ENCODE data around the gene PLCG2. TPM values are rescaled to one million over a fixed set of nuclear protein-coding genes. Genes with fewer than 3 reads are reported as not detected.

Gene PLCG2
- total RNA-seq, 2 donors from 2014 or later, result 16.7 to 20.0 TPM

DNA sequence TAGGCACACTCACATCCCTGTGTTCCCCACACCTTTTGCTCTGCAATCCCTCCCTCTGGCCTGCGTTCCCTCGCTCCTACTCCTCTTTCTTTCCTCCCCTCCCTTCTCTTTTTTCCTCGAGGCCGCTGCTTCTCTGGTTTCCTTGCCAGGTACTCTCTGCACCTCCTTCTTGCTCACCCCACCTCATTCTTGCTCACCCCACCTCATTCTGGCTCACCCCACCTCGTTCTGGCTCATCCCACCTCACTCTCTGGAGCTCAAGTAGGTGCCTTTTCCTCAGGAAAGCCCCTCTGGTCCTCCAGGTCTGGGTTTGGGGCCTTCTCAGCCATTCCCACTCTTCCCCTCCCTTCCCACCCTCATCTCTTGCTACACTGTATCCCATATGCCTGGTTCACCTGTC, 103.5 kb downstream of the PLCG2 start:
- intact Hi-C loops (cut with DNase I, micrococcal nuclease), result no loop called here
- DNase-seq (no peak), ATAC-seq (no peak)

DNA sequence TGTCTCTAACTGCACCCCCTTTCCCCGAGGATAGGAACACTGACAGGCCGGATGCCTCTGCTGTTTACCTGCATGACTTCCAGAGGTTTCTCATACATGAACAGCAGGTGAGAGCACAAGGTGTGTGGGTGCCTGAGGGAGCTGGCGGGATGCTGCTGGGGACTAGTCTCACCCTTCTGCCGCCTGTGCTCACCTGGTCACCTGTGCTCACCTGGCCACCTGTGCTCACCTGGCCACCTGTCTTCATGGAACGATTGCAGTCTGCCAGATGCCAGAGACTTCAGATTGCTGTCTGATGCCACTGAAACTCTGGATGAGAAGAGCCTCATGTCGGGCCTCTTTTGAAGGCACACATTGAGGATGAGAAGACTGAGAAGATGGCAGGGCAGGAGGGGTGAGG, 104.1 kb downstream of the PLCG2 start:
- ATAC-seq (no peak), DNase-seq (no peak)
- intact Hi-C loops (cut with DNase I, micrococcal nuclease), result no loop called here

DNA sequence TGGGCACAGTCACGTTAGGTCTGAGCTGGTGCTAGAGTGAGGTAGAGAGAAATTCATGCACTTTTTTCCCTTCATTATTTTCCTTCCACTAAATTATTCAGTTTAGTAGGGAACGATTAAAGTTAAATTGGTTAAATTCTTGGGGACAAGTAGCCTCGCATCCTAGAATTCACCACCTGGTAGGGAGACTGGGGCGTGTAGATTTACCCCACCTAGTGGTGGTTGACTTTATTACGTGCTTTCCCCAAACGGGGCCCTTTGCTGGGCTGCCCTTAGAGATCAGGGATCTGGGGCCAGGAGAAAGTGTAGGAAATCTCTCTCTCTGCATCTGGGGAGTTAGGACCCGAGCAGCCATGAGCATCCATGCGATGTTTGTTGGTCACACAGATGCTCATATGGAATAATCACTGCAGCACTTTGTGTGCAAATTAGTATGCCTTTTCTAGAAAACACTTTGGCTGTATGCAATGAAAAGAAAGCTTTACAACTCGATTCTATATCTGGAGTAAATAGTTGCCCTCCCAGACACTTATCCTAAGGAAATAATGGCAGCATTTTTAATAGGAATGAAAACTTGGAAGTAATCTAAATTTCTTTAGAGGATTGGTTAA, 107.0 kb downstream of the PLCG2 start:
- intact Hi-C loops (cut with DNase I, micrococcal nuclease), result no loop called here
- DNase-seq (no peak), ATAC-seq (peak; percentile 76)

DNA sequence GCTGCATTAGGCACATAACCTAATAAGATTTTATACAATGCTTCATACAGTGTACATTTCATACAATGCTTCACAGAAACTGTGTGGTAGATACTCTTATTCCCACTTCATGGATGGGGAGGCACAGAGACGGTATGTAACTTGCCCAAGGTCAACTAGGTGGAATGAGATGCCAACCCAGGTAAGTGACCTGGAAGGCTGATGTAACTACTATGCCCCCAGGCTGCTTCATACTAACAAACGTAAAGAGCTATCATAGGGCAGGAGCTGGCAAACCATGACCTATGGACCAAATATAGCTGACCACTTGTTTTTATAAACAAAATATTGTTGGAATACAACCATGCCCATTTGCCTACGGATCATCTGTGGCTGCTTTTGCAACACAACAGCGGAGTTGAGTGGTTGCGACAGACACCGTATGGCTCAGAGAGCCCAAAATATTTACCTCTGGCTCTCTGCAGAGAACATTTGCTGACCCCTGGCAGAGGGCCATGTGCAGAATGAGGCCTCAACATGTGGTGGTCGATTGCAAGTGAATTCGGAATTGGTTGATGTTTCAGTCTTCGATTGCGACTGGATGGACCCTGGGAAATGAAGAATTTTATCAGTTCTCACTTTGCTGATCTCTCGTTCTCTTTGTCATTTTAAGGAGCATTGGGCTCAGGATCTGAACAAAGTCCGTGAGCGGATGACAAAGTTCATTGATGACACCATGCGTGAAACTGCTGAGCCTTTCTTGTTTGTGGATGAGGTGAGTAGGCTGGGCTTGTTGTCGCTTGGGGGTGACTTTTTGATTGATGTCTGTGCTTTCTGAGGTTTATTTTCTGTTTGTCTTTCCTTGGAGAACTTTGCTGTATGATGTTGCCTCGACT, 109.7 kb downstream of the PLCG2 start:
- DNase-seq, result no peak
- ATAC-seq, result no peak
- intact Hi-C loops (cut with DNase I, micrococcal nuclease), result no loop called here

DNA sequence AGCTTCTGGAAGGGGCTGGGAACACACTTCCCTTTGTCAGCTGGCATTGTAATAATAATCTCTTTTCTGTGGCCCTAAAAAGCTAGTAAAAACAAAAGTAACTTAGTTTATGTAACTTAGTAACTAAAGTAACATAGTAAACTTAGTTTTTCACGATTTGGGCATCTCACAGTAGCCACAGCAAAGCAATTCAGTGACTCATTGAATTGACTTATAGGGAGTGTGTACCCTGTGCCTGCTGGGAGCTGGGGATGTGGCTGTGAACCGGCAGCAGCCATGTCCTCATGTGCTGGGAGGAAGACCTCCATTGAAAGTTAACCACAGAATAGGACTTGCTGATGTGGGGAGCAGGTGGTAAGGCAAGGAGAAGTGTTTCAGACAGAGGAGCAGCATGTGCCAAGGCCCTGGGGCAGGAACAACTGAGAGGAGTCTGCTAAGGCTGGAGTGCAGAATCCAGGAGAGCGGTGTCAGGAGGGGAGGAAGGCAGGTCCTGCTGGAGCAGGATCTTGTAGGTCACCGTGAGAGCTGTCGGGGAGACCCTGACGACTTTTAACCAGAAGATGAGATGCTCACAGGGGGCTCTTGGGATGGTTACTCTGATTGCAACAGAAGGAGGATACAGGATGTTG, 112.8 kb downstream of the PLCG2 start:
- no peak for DNase-seq
- intact Hi-C loops (cut with DNase I, micrococcal nuclease), result no loop called here

GRCh38 chr16:81894592-81894991, 115.5 kb downstream of the PLCG2 start:
- ATAC-seq, result no peak
- intact Hi-C loops (cut with DNase I, micrococcal nuclease), result no loop called here
- DNase-seq, result no peak

More for the DNA sequence above, 112.8 kb downstream of the PLCG2 start:
- ATAC-seq, result no peak

DNA sequence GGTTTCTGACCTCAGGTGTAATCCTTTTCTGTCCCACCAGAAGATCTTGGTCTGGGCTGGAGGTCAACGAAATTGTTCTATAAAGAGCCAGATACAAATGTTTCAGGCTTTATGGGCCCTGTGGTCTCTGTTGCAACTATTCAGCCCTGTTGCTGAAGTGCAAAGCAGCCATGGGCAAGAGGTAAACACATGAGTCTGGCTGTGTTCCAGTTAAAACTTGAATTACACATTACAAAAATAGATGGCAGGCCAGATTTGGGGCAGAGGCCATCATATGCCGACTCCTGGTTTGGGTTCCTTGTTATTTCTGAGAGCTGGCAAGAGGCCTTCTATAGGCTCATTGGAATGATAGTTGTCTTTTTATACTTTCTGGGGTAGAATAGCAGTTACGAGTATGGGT, 117.8 kb downstream of the PLCG2 start:
- ATAC-seq (no peak), DNase-seq (no peak)
- intact Hi-C loops (cut with DNase I, micrococcal nuclease), result no loop called here

DNA sequence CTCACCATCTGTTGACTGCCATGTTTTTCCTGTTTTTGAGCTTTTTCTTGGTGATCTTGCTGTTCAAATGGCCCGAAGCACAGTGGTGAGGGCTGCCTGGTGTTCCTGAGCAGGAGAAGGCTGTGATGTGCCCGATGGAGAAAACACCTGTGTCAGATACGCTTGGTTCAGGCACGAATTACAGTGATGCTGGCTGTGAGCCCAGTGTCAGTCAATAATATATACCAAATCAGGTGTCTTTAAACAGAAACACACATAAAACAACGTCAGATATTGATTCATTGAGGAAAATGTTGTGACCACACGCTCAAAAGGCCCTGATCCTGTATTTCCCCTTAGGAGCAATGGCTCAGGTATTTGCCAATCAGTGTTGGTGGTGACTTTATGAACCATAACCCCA, 120.5 kb downstream of the PLCG2 start:
- ATAC-seq (no peak), DNase-seq (no peak)
- intact Hi-C loops (cut with DNase I, micrococcal nuclease), result no loop called here

- intact Hi-C loops (cut with DNase I, micrococcal nuclease), result no loop called here
- DNase-seq (no peak), ATAC-seq (no peak)
These were observed 120.9 kb downstream of the PLCG2 start for GRCh38 chr16:81900014-81900413.

DNA sequence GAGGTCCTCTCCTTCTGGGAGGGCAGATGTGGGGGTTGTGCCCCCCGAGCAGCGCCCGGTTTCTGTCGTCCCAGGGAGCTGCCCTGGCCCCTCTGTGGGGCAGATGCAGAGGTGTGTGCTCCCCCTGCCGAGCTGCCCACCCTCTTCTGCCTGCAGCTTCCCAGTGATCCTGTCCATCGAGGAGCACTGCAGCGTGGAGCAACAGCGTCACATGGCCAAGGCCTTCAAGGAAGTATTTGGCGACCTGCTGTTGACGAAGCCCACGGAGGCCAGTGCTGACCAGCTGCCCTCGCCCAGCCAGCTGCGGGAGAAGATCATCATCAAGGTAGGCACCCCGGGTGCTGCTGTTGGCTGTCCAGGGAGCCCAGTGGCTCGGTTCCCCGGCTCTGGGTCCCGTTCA, 121.4 kb downstream of the PLCG2 start:
- ATAC-seq, result no peak
- intact Hi-C loops (cut with DNase I, micrococcal nuclease), result no loop called here
- no peak for DNase-seq

DNA sequence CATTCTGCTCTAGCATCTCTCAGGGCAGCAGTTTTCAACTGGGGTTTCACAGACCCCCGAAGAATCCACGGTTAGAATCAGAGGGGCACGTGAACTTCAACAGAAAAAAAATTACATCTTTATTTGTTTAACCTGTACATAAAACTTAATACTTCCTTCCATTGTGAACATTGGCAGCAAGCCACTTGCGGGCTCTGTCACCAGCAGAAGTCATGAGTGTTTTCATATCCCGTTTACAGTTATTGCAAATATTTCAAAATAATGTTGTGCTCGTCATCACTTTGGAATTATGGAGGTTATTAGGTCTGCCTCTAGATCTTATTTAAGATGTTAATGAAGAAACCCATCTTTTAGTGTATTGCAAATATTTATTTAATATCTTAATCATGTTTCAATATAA, 122.4 kb downstream of the PLCG2 start:
- ATAC-seq (no peak), DNase-seq (peak in 1 of 2 donors; percentile 28)
- intact Hi-C loops (cut with DNase I, micrococcal nuclease), result no loop called here

DNA sequence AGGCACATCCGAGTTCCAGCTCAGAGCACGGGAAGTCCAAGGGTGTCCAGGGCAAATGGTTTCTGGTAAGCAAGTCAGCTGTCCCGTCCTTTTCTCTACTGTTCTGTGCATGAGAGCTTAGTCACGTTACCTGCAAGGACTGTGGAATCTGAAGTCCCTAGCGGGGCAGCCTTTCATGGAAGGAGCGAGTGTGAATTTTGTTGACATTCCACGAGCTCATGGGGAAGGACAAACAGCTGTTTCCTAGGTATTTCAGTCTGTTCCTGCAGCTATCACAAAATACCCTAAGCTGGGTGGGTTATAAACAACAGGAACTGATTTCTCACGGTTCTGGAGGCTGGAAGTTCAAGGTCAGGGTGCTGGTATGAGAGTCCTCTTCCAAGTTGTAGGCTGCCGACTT, 122.9 kb downstream of the PLCG2 start:
- no peak for DNase-seq
- intact Hi-C loops (cut with DNase I, micrococcal nuclease), result no loop called here
- no peak for ATAC-seq

DNA sequence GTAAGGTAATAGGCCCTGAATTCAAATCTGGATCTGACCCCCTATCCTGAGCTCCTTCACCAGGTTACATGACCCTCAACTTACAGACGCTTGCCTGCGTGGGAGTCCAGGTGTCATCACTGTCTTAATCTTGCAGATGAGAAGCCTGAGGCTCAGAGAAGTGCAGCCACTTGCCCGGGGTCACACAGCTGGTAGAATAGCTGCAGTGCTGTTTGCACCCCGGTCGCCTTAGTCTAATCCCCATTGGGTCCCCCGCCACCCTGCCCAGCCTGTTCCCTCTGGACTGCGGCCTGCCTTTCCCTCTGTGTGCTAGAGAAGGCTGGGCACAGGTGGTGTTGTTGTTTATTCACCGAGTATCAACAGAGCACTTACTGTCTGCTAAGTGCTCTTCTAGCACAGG, 125.2 kb downstream of the PLCG2 start:
- intact Hi-C loops (cut with DNase I, micrococcal nuclease), result no loop called here
- DNase-seq (no peak), ATAC-seq (no peak)

- DNase-seq (no peak), ATAC-seq (no peak)
- intact Hi-C loops (cut with DNase I, micrococcal nuclease), result no loop called here
These were observed 126.2 kb downstream of the PLCG2 start for GRCh38 chr16:81905277-81905676.

DNA sequence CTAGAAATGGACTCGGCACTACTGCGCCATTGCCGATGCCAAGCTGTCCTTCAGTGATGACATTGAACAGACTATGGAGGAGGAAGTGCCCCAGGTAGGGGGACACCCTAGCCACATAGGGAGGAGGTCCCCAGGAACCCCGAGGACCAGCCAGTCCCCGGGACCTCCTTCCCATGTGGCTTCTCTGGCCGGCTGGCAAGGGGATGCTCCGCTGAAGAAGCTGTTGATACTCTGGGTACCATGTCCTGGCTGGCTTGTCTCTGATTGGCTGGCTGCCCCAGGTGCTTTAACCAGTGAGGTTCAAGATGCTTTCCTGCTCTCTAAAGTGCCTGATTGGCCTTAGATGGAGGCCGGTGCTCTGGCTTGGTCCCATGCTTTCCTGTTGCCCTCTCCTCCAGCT, 128.6 kb downstream of the PLCG2 start:
- ATAC-seq, result no peak
- DNase-seq, result no peak
- intact Hi-C loops (cut with DNase I, micrococcal nuclease), result no loop called here

DNA sequence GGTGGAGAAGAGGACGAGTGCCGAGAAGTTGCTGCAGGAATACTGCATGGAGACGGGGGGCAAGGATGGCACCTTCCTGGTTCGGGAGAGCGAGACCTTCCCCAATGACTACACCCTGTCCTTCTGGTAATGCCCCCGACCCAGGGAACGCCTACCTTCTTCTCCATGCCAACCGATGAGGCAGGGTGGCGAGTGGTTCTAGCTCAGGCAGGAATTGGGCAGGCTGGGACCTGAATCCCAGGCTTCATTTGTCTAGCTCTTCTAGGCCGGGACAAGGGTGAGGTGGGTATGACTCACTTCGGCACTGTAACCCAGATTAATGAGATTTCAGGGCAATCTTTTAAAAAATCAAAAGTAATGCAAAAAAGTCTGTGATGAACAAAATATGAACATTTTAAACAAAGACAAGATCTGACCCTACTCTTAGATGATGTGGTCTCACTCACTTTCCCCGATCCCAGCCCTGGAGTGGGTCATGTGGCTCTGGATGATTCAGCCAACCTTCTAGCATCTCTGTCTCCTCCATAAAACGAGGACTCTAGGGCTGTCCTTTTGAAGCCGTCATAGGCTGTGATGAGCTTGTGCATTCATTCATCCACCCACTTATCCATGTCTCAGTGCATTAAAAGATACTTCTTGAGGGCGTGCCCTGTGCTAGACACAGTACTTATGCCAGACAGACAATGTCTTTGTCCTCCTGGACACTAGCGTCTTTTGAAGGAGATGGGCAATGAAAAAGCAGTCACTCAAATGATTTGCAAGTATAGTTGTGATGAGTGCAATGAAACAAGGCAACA, 129.6 kb downstream of the PLCG2 start:
- ATAC-seq (no peak), DNase-seq (no peak)
- intact Hi-C loops (cut with DNase I, micrococcal nuclease), result no loop called here

DNA sequence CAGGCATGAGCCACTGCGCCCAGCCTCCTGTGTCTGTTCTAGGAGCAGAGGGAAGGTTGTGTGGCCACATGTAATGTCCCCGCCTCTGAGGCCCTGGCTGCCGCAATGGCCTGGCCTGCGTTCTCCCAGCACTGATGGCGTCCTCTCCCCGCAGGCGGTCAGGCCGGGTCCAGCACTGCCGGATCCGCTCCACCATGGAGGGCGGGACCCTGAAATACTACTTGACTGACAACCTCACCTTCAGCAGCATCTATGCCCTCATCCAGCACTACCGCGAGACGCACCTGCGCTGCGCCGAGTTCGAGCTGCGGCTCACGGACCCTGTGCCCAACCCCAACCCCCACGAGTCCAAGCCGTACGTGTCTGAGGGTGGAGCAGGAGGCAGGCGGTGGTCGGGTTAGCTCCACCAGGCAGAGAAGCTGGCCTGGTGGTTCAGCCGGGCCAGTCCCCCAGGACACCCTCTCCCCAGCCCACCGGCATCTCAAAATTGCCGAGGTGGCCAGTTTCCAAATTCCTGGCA, 131.3 kb downstream of the PLCG2 start:
- ATAC-seq (no peak), DNase-seq (no peak)
- intact Hi-C loops (cut with DNase I, micrococcal nuclease), result no loop called here

- DNase-seq (no peak), ATAC-seq (no peak)
- intact Hi-C loops (cut with DNase I, micrococcal nuclease), result no loop called here
These were observed 133.3 kb downstream of the PLCG2 start for GRCh38 chr16:81912395-81912794.

- no peak for ATAC-seq
- no peak for DNase-seq
- intact Hi-C loops (cut with DNase I, micrococcal nuclease), result no loop called here
These were observed 134.1 kb downstream of the PLCG2 start for GRCh38 chr16:81913222-81913621.

All from left colon (tissue), 2 donors.